Hepatocyte (in vitro differentiated cells): ENCODE measurements around the gene CDH4. TPM values are rescaled to one million over a fixed set of nuclear protein-coding genes. Genes with fewer than 3 reads are reported as not detected.

Source experiments
- DNase-seq: peaks from one replicate; pipeline ENCODE4 v3.0.0-alpha.2; 2016; ENCODE audit warnings: low spot score
- H2AFZ ChIP-seq: fragments of 200-600 bp; sonication (generic); 2 replicates; pipeline ENCODE4 v1.6.0; 2016; ENCODE audit warnings: antibody characterized with exemption, mild to moderate bottlenecking
- H3K27ac ChIP-seq: fragments of 200-600 bp; sonication (generic); 2 replicates; pipeline ENCODE4 v1.5.1; 2016; ENCODE audit warnings: mild to moderate bottlenecking
- H3K27me3 ChIP-seq: fragments of 200-600 bp; sonication (generic); 2 replicates; pipeline ENCODE4 v1.6.1; 2016
- H3K36me3 ChIP-seq: fragments of 200-600 bp; sonication (generic); replicated peaks from 2 replicates; pipeline ENCODE4 v1.5.1; 2016; ENCODE audit warnings: low read depth; ENCODE audit not compliant: insufficient read depth
- H3K4me1 ChIP-seq: fragments of 200-600 bp; sonication (generic); 2 replicates; pipeline ENCODE4 v1.5.1; 2016; ENCODE audit warnings: mild to moderate bottlenecking, moderate library complexity; ENCODE audit not compliant: insufficient read depth
- H3K4me2 ChIP-seq: fragments of 200-600 bp; sonication (generic); 2 replicates; pipeline ENCODE4 v1.6.0; 2016
- H3K4me3 ChIP-seq: fragments of 200-600 bp; sonication (generic); 2 replicates; pipeline ENCODE4 v1.5.1; 2016; ENCODE audit warnings: mild to moderate bottlenecking
- H3K79me2 ChIP-seq: fragments of 200-600 bp; sonication (generic); 2 replicates; pipeline ENCODE4 v1.6.0; 2017; ENCODE audit warnings: mild to moderate bottlenecking
- H3K9me2 ChIP-seq: fragments of 200-600 bp; sonication (generic); replicated peaks from 2 replicates; pipeline ENCODE4 v1.6.0; 2017; ENCODE audit warnings: mild to moderate bottlenecking; ENCODE audit not compliant: insufficient read depth
- H3K9me3 ChIP-seq: fragments of 200-600 bp; sonication (generic); 2 replicates; pipeline ENCODE4 v1.5.1; 2016; ENCODE audit warnings: low read depth, mild to moderate bottlenecking
- H4K20me1 ChIP-seq: fragments of 200-600 bp; sonication (generic); 2 replicates; pipeline ENCODE4 v1.6.0; 2016; ENCODE audit warnings: mild to moderate bottlenecking; ENCODE audit not compliant: insufficient read depth, poor library complexity, severe bottlenecking
- EZH2 ChIP-seq: fragments of 200-600 bp; sonication (generic); IDR thresholded peaks from 2 replicates; pipeline ENCODE4 v1.6.1; 2016; ENCODE audit warnings: antibody characterized with exemption, mild to moderate bottlenecking, borderline replicate concordance
- EZH2phosphoT487 ChIP-seq: fragments of 200-600 bp; sonication (generic); IDR thresholded peaks from one replicate; pipeline ENCODE4 v1.6.1; 2018; ENCODE audit warnings: antibody characterized with exemption, mild to moderate bottlenecking, low read depth, moderate library complexity; ENCODE audit not compliant: unreplicated experiment, severe bottlenecking
- WGBS: methylation state at CpG from one replicate; pipeline ENCODE4 v1.1.6; 2016; ENCODE audit warnings: low lambda C conversion rate; ENCODE audit errors: missing lambda C conversion rate; 5-methylcytosine and 5-hydroxymethylcytosine counted together
- polyA plus RNA-seq: library from polyadenylated mRNA; unstranded; fragments of >200 nt; fragmentation: Nextera tagmentation; extraction: Ambion mirVana; gene quantifications from 2 replicates; pipeline ENCODE4 v1.2.1, GENCODE V29; 2016
- total RNA-seq: library from RNA; depleted of rRNA; stranded (reverse); fragments of >200 nt; gene quantifications from 2 replicates; pipeline ENCODE4 v1.2.3, GENCODE V29; 2014
- TF ChIP-seq, protein P1 (sequence below): fragments of 200-600 bp; sonication (generic); IDR thresholded peaks from 2 replicates; pipeline ENCODE4 v1.5.1; 2016; ENCODE audit warnings: antibody characterized with exemption, mild to moderate bottlenecking; ENCODE audit not compliant: poor library complexity

Gene CDH4
- total and polyA plus RNA-seq, 2 experiments from 2014 or later = 0.53 to 0.73 TPM

DNA sequence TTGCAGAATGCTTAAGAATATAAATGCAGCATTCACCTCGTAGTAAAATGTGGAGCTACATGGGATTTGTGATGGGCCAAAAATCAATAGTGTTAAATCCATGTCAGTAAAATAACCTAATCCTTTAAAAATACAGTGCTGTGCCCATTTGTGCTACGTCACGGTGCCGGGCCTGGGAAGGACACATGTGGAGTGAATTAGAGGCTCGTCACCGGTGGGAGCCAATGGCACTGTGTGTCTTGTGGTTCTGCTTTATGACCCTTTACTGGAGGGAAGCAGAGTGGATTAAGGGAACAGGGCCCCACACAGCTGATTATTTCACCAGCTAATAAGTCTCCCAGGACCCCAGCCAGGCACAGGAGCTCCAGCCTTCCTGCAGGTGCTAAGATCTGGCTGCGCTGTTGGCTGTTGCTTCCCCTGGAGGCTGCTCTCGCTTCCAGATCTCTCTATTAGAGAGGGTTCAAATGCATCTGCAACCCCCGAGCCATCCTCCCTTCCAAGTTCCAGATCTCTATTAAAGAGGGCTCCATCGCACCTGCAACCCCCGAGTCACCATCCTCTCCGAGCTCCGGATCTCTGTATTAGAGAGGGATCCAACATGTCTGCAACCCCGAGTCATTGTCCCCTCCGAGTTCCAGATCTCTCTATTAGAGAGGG, 405.8 kb downstream of the CDH4 start:
- no peak overlapping the region for H2AFZ ChIP-seq
- H3K27me3 ChIP-seq = no peaks in the 10 kb centered on the region
- H3K79me2 ChIP-seq = no peaks in the 10 kb centered on the region
- TF ChIP-seq EZH2phosphoT487 (no peak), EZH2 (no peak)
- TF ChIP-seq, protein P1, sequence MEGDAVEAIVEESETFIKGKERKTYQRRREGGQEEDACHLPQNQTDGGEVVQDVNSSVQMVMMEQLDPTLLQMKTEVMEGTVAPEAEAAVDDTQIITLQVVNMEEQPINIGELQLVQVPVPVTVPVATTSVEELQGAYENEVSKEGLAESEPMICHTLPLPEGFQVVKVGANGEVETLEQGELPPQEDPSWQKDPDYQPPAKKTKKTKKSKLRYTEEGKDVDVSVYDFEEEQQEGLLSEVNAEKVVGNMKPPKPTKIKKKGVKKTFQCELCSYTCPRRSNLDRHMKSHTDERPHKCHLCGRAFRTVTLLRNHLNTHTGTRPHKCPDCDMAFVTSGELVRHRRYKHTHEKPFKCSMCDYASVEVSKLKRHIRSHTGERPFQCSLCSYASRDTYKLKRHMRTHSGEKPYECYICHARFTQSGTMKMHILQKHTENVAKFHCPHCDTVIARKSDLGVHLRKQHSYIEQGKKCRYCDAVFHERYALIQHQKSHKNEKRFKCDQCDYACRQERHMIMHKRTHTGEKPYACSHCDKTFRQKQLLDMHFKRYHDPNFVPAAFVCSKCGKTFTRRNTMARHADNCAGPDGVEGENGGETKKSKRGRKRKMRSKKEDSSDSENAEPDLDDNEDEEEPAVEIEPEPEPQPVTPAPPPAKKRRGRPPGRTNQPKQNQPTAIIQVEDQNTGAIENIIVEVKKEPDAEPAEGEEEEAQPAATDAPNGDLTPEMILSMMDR = no peak
- WGBS = 72% methylated on average over 15 of the region's 15 CpGs
- no peaks in the 10 kb centered on the region for H3K9me2 ChIP-seq
- no peaks in the 10 kb centered on the region for H3K36me3 ChIP-seq
- no peaks in the 10 kb centered on the region for H4K20me1 ChIP-seq
- no peak overlapping the region for H3K27ac ChIP-seq
- DNase-seq = no peak
- no peak overlapping the region for H3K4me2 ChIP-seq
- no peaks in the 10 kb centered on the region for H3K4me1 ChIP-seq
- H3K4me3 ChIP-seq = no peak overlapping the region
- H3K9me3 ChIP-seq = no peaks in the 10 kb centered on the region

DNA sequence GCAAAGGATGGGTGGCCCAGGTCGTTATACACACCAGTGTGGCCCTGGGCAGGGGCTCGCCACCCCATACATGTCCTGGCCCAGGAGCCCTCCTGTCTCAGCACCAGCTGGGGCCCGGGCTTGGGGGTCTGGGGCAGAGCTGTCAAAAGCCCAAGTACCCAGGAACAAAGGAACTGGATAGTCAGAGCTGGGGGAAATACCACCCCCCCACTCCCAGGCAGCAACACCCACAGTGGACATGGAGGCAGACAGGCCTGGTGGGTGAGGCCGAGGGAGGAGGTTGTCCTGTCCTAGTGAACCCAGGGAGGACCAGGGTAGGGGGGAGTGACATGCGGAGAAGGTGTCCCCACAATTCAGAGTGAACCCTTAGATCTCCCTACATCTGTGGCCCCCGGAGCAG, 406.5 kb downstream of the CDH4 start:
- H3K36me3 ChIP-seq = no peaks in the 10 kb centered on the region
- no peak overlapping the region for H3K4me3 ChIP-seq
- TF ChIP-seq EZH2phosphoT487 (no peak), EZH2 (no peak)
- TF ChIP-seq, protein P1 = no peak
- no peaks in the 10 kb centered on the region for H3K79me2 ChIP-seq
- H3K27ac ChIP-seq = no peak overlapping the region
- no peak overlapping the region for H2AFZ ChIP-seq
- no peaks in the 10 kb centered on the region for H3K27me3 ChIP-seq
- 86% methylated on average over 6 of the region's 6 CpGs for WGBS
- no peaks in the 10 kb centered on the region for H4K20me1 ChIP-seq
- DNase-seq = no peak
- H3K9me3 ChIP-seq = no peaks in the 10 kb centered on the region
- H3K9me2 ChIP-seq = no peaks in the 10 kb centered on the region
- H3K4me1 ChIP-seq = no peaks in the 10 kb centered on the region
- no peak overlapping the region for H3K4me2 ChIP-seq

DNA sequence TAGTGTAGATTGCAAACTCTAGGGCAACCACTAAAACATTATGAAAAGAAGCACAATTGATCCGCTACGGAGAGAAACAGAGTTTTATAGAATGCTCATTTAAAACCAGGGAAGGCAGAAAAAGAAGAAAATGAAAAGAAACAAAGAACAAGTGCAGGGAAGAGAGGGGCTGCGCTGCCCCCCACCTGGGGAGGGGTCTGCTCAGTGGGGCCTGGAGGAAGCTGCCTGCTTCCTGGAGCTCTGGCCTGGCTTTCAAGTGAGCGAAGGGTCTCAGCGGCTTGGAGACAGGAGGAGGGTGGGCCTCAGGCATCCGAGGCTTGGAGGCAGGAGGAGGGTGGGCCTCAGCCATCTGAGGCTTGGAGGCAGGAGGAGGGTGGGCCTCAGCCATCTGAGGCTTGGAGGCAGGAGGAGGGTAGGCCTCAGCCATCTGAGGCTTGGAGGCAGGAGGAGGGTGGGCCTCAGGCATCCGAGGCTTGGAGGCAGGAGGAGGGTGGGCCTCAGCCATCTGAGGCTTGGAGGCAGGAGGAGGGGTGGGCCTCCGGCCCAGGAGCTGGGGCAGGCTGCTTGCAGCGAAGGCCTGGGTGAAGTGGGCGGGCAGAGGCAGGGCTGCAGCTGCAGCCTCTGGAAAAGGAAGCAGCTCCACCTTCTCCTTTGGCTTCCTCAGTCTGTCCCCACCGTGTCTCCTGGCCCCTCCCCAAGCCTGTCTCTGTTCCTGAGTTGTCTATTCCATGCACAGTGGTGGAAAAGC, 407.4 kb downstream of the CDH4 start:
- H3K9me3 ChIP-seq = no peaks in the 10 kb centered on the region
- no peak for TF ChIP-seq EZH2phosphoT487
- H3K4me2 ChIP-seq = no peak overlapping the region
- no peaks in the 10 kb centered on the region for H3K36me3 ChIP-seq
- no peak overlapping the region for H3K27ac ChIP-seq
- no peaks in the 10 kb centered on the region for H3K27me3 ChIP-seq
- H3K9me2 ChIP-seq = no peaks in the 10 kb centered on the region
- H3K79me2 ChIP-seq = no peaks in the 10 kb centered on the region
- no peak overlapping the region for H2AFZ ChIP-seq
- H3K4me1 ChIP-seq = no peaks in the 10 kb centered on the region
- no peaks in the 10 kb centered on the region for H4K20me1 ChIP-seq
- WGBS = 65% methylated on average over 8 of the region's 11 CpGs
- DNase-seq = no peak
- no peak overlapping the region for H3K4me3 ChIP-seq

DNA sequence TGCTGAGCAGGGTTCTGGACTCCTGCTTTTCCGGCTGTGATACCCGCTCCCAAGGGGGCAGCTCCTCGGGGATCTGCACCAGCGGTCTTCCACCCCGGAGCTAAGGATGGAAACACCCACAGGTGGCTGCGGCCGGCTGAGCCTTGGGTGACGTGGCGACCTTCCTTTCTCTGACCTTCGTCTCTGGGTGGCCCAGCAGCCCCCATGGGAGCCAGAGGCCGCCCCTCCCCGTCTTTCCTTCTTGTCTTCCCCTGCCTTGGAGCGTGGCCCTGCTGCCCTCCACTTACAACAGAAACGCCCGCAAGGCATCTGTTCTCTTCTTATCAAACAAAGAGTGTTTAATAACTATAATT, 407.9 kb downstream of the CDH4 start:
- no peak overlapping the region for H3K4me3 ChIP-seq
- 90% methylated on average over 14 of the region's 15 CpGs for WGBS

More for the DNA sequence above, 407.9 kb downstream of the CDH4 start:
- Histone ChIP-seq H3K36me3 (no peaks in the 10 kb centered on the region), H3K4me2 (no peak overlapping the region), H3K27me3 (no peaks in the 10 kb centered on the region), H2AFZ (no peak overlapping the region), H3K9me2 (no peaks in the 10 kb centered on the region), H4K20me1 (no peaks in the 10 kb centered on the region), H3K4me1 (no peaks in the 10 kb centered on the region), H3K27ac (no peak overlapping the region), H3K79me2 (no peaks in the 10 kb centered on the region), H3K9me3 (no peaks in the 10 kb centered on the region)
- no peak for TF ChIP-seq EZH2phosphoT487
- TF ChIP-seq, protein P1 = no peak
- no peak for TF ChIP-seq EZH2
- DNase-seq = no peak
